Natural killer cell (primary cell): ENCODE measurements around the gene APOL2. TPM values are rescaled to one million over a fixed set of nuclear protein-coding genes. Genes with fewer than 3 reads are reported as not detected.

Source experiments
- ATAC-seq, 3 donors: fragments of 150-1000 bp in 2 of 3; fragments of 200-7000 bp in 1 of 3; cut with Tn5 transposase; 1 replicate in 1 of 3; 2 replicates in 2 of 3; pipeline ENCODE4 v1.10.0; 2021; ENCODE audit warnings: mild to moderate bottlenecking in 2 of 3, moderate library complexity in 2 of 3
- DNase-seq, 2 donors: peaks; one replicate each; pipeline versions ENCODE4 v3.0.0 to v3.0.0-alpha.2; 2013 to 2021; ENCODE audit warnings: mixed read lengths in 1 of 2
- H3K27ac ChIP-seq: one replicate; pipeline ENCODE4 v1.5.1; 2013; ENCODE audit warnings: mild to moderate bottlenecking, low read length
- H3K27me3 ChIP-seq: one replicate; pipeline ENCODE4 v1.6.1; 2013; ENCODE audit warnings: low read length; ENCODE audit not compliant: control insufficient read depth, insufficient read depth
- H3K36me3 ChIP-seq: one replicate; pipeline ENCODE4 v1.6.1; 2013; ENCODE audit warnings: low read length; ENCODE audit not compliant: control insufficient read depth, insufficient read depth
- H3K4me1 ChIP-seq: one replicate; pipeline ENCODE4 v1.6.1; 2013; ENCODE audit warnings: low read length; ENCODE audit not compliant: control insufficient read depth, insufficient read depth
- H3K4me3 ChIP-seq: one replicate; pipeline ENCODE4 v1.5.1; 2013; ENCODE audit warnings: low read length
- H3K9me3 ChIP-seq: one replicate; pipeline ENCODE4 v1.6.1; 2013; ENCODE audit warnings: low read length; ENCODE audit not compliant: control insufficient read depth, insufficient read depth
- H3K27ac Mint-ChIP-seq, 2 donors: one replicate each; pipeline ENCODE4 v1.8.0; 2022; ENCODE audit warnings: mild to moderate bottlenecking in 2 of 2, mixed read lengths in 2 of 2, moderate library complexity in 1 of 2
- H3K27me3 Mint-ChIP-seq, 2 donors: one replicate each; pipeline ENCODE4 v1.8.0; 2022; ENCODE audit warnings: low read depth in 2 of 2, mixed read lengths in 2 of 2
- H3K36me3 Mint-ChIP-seq: one replicate; pipeline ENCODE4 v1.8.0; 2022; ENCODE audit warnings: mixed read lengths
- H3K4me1 Mint-ChIP-seq, 2 donors: one replicate each; pipeline ENCODE4 v1.8.0; 2022; ENCODE audit warnings: mixed read lengths in 2 of 2
- H3K4me3 Mint-ChIP-seq: one replicate; pipeline ENCODE4 v1.8.0; 2022; ENCODE audit warnings: mild to moderate bottlenecking, moderate library complexity, mixed read lengths
- H3K9me3 Mint-ChIP-seq, 2 donors: one replicate each; pipeline ENCODE4 v1.8.0; 2022; ENCODE audit warnings: mixed read lengths in 2 of 2
- WGBS: methylation state at CpG from one replicate; pipeline ENCODE4 v1.1.7; 2013; ENCODE audit warnings: missing lambda C conversion rate; ENCODE audit not compliant: insufficient coverage; 5-methylcytosine and 5-hydroxymethylcytosine counted together
- intact Hi-C: fragments of 100-400 bp; cut with micrococcal nuclease; formaldehyde crosslinking; loops from one replicate; pipeline ENCODE4 v1.14.2; 2022
- total RNA-seq, 4 donors: library from RNA; stranded (reverse); fragments of 120-200 nt in 1 of 4; gene quantifications; one replicate each; pipeline versions ENCODE4 v1.2.3 to v1.2.4, GENCODE V29; 2013 to 2022
- TF ChIP-seq, protein P1 (sequence below): fragments of 200-600 bp; IDR thresholded peaks from one replicate; pipeline ENCODE4 v1.8.0; 2022; ENCODE audit warnings: antibody characterized with exemption

Gene APOL2, protein sequence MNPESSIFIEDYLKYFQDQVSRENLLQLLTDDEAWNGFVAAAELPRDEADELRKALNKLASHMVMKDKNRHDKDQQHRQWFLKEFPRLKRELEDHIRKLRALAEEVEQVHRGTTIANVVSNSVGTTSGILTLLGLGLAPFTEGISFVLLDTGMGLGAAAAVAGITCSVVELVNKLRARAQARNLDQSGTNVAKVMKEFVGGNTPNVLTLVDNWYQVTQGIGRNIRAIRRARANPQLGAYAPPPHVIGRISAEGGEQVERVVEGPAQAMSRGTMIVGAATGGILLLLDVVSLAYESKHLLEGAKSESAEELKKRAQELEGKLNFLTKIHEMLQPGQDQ
- 100 to 1,000 TPM in 1 of 3 donors, 10 to 100 TPM in 2; 51.7 to 112 (median 67.2) TPM for total RNA-seq
- total RNA-seq (2013): 65.6 TPM

DNA sequence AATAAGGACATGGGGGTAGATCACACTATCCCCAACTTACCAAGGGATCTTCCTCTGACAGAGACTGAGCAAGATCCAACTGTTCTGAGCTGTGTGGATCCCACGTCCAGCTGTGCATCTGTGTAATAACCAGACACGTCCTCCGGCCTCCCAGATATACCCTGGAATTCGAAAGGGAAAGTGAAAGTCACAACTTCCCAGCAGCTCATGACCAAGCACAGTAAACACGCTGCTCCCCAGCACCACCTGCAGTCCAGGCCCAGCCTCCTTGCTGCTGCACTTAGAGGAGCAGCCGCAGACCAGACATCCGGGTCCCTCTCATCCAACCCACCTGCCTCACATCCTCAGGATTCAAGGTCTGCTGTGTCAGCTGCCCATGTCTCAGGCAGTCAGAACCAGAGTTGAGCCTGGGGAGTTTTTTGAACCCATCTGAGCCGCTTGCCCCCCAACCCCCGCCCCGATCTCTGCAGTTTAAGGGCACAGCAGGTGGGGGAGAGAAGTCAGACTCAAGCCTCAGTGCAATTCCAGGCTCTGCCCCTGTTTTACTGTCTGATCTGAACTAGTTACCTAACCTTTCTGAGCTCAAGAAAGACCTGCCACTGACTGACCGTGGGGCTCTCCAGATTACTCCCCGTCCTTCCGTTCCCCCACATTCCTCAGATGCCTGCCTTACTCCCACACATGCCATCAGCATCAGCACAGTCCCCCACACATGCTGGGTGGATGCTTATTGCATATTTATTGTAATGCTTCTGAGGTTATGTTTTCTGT, at the start of gene APOL2:
APOL2 (minus strand) TSS at position 127 of the 771 bp plus-strand sequence. CDS start 6,365 bp downstream, outside the sequence.
- Mint-ChIP-seq H3K4me1 (peaks cover 49 to 52% of the 10 kb centered on the region in 2 donors), H3K4me3 (peak within 1 kb of the TSS; percentile 99)

DNA sequence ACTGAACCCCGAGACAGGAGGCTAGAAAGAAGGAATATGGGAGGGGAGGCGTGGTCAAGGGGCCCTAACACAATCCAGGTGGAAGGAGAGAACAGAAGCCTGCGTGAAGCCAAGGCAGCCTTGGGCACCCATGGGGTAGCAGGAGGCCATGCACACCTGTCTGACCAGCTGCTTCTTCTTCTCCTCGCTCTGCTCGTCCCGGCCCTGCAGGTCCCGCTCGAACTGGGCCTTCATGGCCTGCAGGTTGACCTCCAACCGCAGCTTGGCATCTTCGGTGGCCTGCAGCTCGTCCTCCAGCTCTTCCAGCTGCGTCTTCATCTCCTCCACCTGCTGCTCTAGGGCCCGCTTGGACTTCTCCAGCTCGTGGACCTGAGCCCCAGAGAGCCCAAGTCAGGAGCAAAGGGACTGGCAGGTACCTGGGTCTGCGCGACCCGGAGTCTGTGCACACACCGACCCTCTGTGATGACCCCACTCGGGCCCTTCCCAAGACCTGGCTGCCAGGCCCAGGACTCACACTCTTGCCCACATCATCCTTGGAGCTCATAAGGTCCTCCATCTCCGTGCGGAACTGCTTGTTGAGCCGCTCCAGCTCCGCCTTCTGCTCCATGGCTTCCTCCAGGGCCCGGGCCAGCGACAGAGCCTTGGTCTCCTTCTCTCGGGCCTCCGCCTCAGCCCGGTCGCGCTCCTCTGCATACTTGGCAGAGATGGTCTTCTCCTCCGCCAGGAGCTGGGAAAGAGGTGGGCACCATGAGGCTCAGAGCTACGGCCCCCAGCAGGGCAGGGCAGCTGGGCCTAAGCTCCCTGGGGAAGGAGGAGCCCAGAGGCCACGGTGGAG, 49.5 kb upstream of the APOL2 start:
- Histone ChIP-seq H3K9me3 (no peaks in the 10 kb centered on the region), H3K27me3 (no peaks in the 10 kb centered on the region), H3K27ac (no peak overlapping the region), H3K4me3 (no peak overlapping the region), H3K4me1 (peaks cover 60% of the 10 kb centered on the region), H3K36me3 (peaks cover 83% of the 10 kb centered on the region)
- TF ChIP-seq, protein P1, sequence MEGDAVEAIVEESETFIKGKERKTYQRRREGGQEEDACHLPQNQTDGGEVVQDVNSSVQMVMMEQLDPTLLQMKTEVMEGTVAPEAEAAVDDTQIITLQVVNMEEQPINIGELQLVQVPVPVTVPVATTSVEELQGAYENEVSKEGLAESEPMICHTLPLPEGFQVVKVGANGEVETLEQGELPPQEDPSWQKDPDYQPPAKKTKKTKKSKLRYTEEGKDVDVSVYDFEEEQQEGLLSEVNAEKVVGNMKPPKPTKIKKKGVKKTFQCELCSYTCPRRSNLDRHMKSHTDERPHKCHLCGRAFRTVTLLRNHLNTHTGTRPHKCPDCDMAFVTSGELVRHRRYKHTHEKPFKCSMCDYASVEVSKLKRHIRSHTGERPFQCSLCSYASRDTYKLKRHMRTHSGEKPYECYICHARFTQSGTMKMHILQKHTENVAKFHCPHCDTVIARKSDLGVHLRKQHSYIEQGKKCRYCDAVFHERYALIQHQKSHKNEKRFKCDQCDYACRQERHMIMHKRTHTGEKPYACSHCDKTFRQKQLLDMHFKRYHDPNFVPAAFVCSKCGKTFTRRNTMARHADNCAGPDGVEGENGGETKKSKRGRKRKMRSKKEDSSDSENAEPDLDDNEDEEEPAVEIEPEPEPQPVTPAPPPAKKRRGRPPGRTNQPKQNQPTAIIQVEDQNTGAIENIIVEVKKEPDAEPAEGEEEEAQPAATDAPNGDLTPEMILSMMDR: no peak
- intact Hi-C loops: no loop called here
- Mint-ChIP-seq H3K27me3 (no peaks in the 10 kb centered on the region), H3K27ac (peak overlapping the region; percentile 86 to 90), H3K4me1 (peaks cover 44 to 46% of the 10 kb centered on the region in 2 donors), H3K36me3 (peaks cover 14% of the 10 kb centered on the region), H3K4me3 (peak overlapping the region; percentile 89), H3K9me3 (no peaks in the 10 kb centered on the region)
- DNase-seq (no peak), ATAC-seq (no peak)
- 96% methylated on average over 33 of the region's 33 CpGs for WGBS

More for the DNA sequence above, at the start of gene APOL2:
- ATAC-seq: peak; percentile 94 to 98 (median 95)
- peaks cover 0 to 3% of the 10 kb centered on the region in 2 donors for H3K9me3 Mint-ChIP-seq
- Histone ChIP-seq H3K27ac (peak within 1 kb of the TSS; percentile 95), H3K27me3 (no peaks in the 10 kb centered on the region), H3K4me1 (peaks cover 43% of the 10 kb centered on the region), H3K4me3 (peak within 1 kb of the TSS; percentile 99), H3K36me3 (peaks cover 16% of the 10 kb centered on the region), H3K9me3 (no peaks in the 10 kb centered on the region)
- intact Hi-C loops: loop anchor here (5.0 kb wide), 2 partner anchors 38 to 77 kb away; partner anchors contain the start of gene APOL3
- H3K36me3 Mint-ChIP-seq: peaks cover 11% of the 10 kb centered on the region
- WGBS: 27% methylated on average over 13 of the region's 13 CpGs
- H3K27ac Mint-ChIP-seq: peak within 1 kb of the TSS; percentile 98
- DNase-seq: peak; percentile 74 to 93
- TF ChIP-seq, protein P1: peak; percentile 57
- no peaks in the 10 kb centered on the region for H3K27me3 Mint-ChIP-seq

DNA sequence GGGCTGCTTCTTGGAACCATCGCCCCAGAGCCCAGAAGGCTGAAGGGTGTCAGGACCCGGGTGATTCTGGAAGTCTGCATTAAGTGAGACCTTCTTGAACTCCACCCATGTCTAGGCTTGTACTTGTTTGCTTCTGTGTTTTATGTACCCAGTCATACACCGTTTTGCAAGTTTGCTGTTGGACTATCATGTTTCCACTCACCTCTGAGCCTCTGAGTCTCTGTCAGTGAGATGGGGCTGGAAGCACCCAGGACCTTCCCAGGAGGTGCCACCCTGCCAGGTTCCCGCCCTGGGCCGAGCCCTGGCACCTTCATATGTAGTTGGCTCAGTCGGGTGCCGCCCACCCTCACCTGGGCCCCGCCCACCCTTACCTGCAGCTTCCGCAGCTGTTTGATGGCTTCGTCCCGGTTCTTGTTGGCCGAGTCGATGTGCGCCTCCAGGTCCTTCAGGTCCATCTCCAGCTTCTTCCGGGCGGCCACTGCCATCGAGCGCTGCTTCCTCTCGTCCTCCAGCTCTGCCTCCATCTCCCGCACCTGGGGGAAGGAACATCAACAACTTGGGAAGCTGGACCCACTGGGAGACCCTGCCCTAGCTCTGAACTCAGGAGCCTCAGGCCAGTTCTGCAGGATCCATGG, 48.7 kb upstream of the APOL2 start:
- Histone ChIP-seq H3K36me3 (peaks cover 81% of the 10 kb centered on the region), H3K4me1 (peaks cover 52% of the 10 kb centered on the region), H3K27me3 (no peaks in the 10 kb centered on the region), H3K4me3 (no peak overlapping the region), H3K27ac (no peak overlapping the region), H3K9me3 (no peaks in the 10 kb centered on the region)
- no peaks in the 10 kb centered on the region for H3K27me3 Mint-ChIP-seq
- no peak for ATAC-seq
- H3K4me1 Mint-ChIP-seq: peaks cover 44 to 46% of the 10 kb centered on the region in 2 donors
- H3K9me3 Mint-ChIP-seq: no peaks in the 10 kb centered on the region
- intact Hi-C loops: no loop called here
- peaks cover 14% of the 10 kb centered on the region for H3K36me3 Mint-ChIP-seq
- whole genome bisulfite sequencing: 94% methylated on average over 20 of the region's 20 CpGs
- H3K4me3 Mint-ChIP-seq: no peak overlapping the region
- DNase-seq: no peak
- H3K27ac Mint-ChIP-seq: peak overlapping the region in 1 of 2 donors; percentile 86
- TF ChIP-seq, protein P1: no peak
